Osteoblast (primary cell): ENCODE measurements around the gene PCDHB3. TPM values are rescaled to one million over a fixed set of nuclear protein-coding genes. Genes with fewer than 3 reads are reported as not detected.
A peak's percentile ranks its signal among the peaks of the same experiment; 100 is the strongest.
"Not testable (repeated sequence)": the region's sequence is repeated elsewhere in the genome, so short reads cannot be mapped to it uniquely, and the experiment has no call there.

ENCODE experiments used
- DNase-seq: peaks from one replicate; pipeline ENCODE4 v3.0.0; 2011; ENCODE audit warnings: low spot score, mixed read lengths; ENCODE audit not compliant: insufficient read length; ENCODE audit errors: missing footprints
- H2AFZ ChIP-seq: 2 replicates; pipeline ENCODE4 v1.6.0; 2011; ENCODE audit warnings: mild to moderate bottlenecking, low read length
- H3K27ac ChIP-seq: 2 replicates; pipeline ENCODE4 v1.5.1; 2011; ENCODE audit warnings: mild to moderate bottlenecking, low read depth, low read length, moderate library complexity
- H3K27me3 ChIP-seq: 2 replicates; pipeline ENCODE4 v1.6.0; 2012; ENCODE audit warnings: mild to moderate bottlenecking, control low read depth, inconsistent platforms, low read length, moderate library complexity; ENCODE audit not compliant: insufficient read depth
- H3K36me3 ChIP-seq: 2 replicates; pipeline ENCODE4 v1.5.1; 2011; ENCODE audit warnings: mild to moderate bottlenecking, low read length, control low read depth, moderate library complexity; ENCODE audit not compliant: insufficient read depth
- H3K4me1 ChIP-seq: 2 replicates; pipeline ENCODE4 v1.5.1; 2011; ENCODE audit warnings: mild to moderate bottlenecking, low read length, control low read depth, moderate library complexity; ENCODE audit not compliant: insufficient read depth
- H3K4me2 ChIP-seq: 2 replicates; pipeline ENCODE4 v1.6.0; 2011; ENCODE audit warnings: mild to moderate bottlenecking, low read length; ENCODE audit not compliant: insufficient read depth
- H3K4me3 ChIP-seq: fragments of 200-600 bp; sonication (generic); 3 replicates; pipeline ENCODE4 v1.5.1; 2012; ENCODE audit warnings: mild to moderate bottlenecking, low read length, inconsistent platforms; ENCODE audit not compliant: insufficient read depth
- H3K79me2 ChIP-seq: 2 replicates; pipeline ENCODE4 v1.6.0; 2012; ENCODE audit warnings: mild to moderate bottlenecking, low read length, control low read depth, inconsistent platforms; ENCODE audit not compliant: insufficient read depth
- H3K9me3 ChIP-seq: 2 replicates; pipeline ENCODE4 v1.5.1; 2011; ENCODE audit warnings: low read depth, low read length, control low read depth
- H4K20me1 ChIP-seq: 2 replicates; pipeline ENCODE4 v1.6.0; 2012; ENCODE audit warnings: mild to moderate bottlenecking, low read length, control low read depth; ENCODE audit not compliant: insufficient read depth
- total RNA-seq: library from RNA; depleted of rRNA; stranded (reverse); fragments of >200 nt; gene quantifications from 2 replicates; pipeline ENCODE4 v1.2.3, GENCODE V29; 2012
- TF ChIP-seq, protein P1 (sequence below): IDR thresholded peaks from 2 replicates; pipeline ENCODE4 v1.5.1; 2011; ENCODE audit warnings: mild to moderate bottlenecking, low read depth, low read length, moderate library complexity; ENCODE audit errors: extremely low read depth

PCDHB3 gene
- total RNA-seq, 1 donor = 0.36 TPM

- Histone ChIP-seq H3K4me2 (peak overlapping the region; percentile 64), H3K4me1 (no peaks in the 10 kb centered on the region), H3K36me3 (no peaks in the 10 kb centered on the region), H3K27ac (no peak overlapping the region), H3K79me2 (no peaks in the 10 kb centered on the region), H2AFZ (peak overlapping the region; percentile 41), H3K9me3 (no peaks in the 10 kb centered on the region), H3K4me3 (peak overlapping the region; percentile 45), H4K20me1 (no peaks in the 10 kb centered on the region), H3K27me3 (no peaks in the 10 kb centered on the region)
- TF ChIP-seq, protein P1, sequence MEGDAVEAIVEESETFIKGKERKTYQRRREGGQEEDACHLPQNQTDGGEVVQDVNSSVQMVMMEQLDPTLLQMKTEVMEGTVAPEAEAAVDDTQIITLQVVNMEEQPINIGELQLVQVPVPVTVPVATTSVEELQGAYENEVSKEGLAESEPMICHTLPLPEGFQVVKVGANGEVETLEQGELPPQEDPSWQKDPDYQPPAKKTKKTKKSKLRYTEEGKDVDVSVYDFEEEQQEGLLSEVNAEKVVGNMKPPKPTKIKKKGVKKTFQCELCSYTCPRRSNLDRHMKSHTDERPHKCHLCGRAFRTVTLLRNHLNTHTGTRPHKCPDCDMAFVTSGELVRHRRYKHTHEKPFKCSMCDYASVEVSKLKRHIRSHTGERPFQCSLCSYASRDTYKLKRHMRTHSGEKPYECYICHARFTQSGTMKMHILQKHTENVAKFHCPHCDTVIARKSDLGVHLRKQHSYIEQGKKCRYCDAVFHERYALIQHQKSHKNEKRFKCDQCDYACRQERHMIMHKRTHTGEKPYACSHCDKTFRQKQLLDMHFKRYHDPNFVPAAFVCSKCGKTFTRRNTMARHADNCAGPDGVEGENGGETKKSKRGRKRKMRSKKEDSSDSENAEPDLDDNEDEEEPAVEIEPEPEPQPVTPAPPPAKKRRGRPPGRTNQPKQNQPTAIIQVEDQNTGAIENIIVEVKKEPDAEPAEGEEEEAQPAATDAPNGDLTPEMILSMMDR = no peak
- DNase-seq = no peak
Observed at GRCh38 chr5:141150224-141150992, 50.1 kb downstream of the PCDHB3 start.

DNA sequence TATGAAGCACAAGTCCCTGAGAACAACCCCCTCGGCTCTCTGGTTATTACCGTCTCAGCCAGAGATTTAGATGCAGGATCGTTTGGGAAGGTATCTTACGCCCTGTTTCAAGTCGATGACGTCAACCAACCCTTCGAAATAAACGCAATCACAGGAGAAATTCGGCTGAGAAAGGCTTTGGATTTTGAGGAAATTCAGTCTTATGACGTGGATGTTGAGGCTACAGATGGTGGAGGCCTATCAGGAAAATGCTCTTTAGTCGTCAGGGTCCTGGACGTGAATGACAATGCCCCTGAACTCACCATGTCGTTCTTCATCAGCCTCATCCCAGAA is 50.7 kb downstream of the PCDHB3 start:
- Histone ChIP-seq H3K4me1 (no peaks in the 10 kb centered on the region), H3K4me2 (no peak overlapping the region), H3K27ac (no peak overlapping the region), H3K27me3 (no peaks in the 10 kb centered on the region), H4K20me1 (no peaks in the 10 kb centered on the region), H3K4me3 (no peak overlapping the region), H3K36me3 (no peaks in the 10 kb centered on the region), H3K79me2 (no peaks in the 10 kb centered on the region), H3K9me3 (no peaks in the 10 kb centered on the region), H2AFZ (no peak overlapping the region)
- TF ChIP-seq, protein P1 = no peak
- no peak for DNase-seq

DNA sequence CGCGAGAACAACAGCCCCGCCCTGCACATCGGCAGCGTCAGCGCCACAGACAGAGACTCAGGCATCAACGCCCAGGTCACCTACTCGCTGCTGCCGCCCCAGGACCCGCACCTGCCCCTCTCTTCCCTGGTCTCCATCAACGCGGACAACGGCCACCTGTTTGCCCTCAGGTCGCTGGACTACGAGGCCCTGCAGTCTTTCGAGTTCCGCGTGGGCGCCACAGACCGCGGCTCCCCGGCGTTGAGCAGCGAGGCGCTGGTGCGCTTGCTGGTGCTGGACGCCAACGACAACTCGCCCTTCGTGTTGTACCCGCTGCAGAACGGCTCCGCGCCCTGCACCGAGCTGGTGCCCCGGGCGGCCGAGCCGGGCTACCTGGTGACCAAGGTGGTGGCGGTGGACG is 51.4 kb downstream of the PCDHB3 start:
- not testable (repeated sequence) for H3K4me3 ChIP-seq, H3K4me2 ChIP-seq, H3K79me2 ChIP-seq, H2AFZ ChIP-seq, DNase-seq, H3K36me3 ChIP-seq, H3K9me3 ChIP-seq, H4K20me1 ChIP-seq, H3K27me3 ChIP-seq, H3K4me1 ChIP-seq, H3K27ac ChIP-seq

DNA sequence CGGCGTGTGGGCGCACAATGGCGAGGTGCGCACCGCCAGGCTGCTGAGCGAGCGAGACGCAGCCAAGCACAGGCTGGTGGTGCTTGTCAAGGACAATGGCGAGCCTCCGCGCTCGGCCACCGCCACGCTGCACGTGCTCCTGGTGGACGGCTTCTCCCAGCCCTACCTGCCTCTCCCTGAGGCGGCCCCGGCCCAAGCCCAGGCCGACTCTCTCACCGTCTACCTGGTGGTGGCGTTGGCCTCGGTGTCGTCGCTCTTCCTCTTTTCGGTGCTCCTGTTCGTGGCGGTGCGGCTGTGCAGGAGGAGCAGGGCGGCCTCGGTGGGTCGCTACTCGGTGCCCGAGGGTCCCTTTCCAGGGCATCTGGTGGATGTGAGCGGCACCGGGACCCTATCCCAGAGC is 51.8 kb downstream of the PCDHB3 start:
- not testable (repeated sequence) for H4K20me1 ChIP-seq, H3K36me3 ChIP-seq

More for the DNA sequence above, 51.8 kb downstream of the PCDHB3 start:
- H2AFZ ChIP-seq, H3K4me1 ChIP-seq, H3K27me3 ChIP-seq, H3K27ac ChIP-seq, H3K9me3 ChIP-seq, DNase-seq, H3K79me2 ChIP-seq, H3K4me3 ChIP-seq, H3K4me2 ChIP-seq: not testable (repeated sequence)

Other genes with a start within 250 kb of the PCDHB3 start
- 0.36 and 0.59 TPM in 2 replicates for gene PCDHA10, start 244.6 kb upstream of the PCDHB3 start, total RNA-seq
- gene PCDHA11, start 231.5 kb upstream of the PCDHB3 start, total RNA-seq = 0.29 and 0.36 TPM in 2 replicates
- gene PCDHA12, start 225.2 kb upstream of the PCDHB3 start, total RNA-seq = under 0.01 and 0.36 TPM in 2 replicates
- under 0.01 TPM in 2 replicates for gene PCDHA13, start 218.3 kb upstream of the PCDHB3 start, total RNA-seq
- 0.29 and 0.36 TPM in 2 replicates for gene PCDHAC1, start 174.2 kb upstream of the PCDHB3 start, total RNA-seq
- gene PCDHAC2, start 134.0 kb upstream of the PCDHB3 start, total RNA-seq = 0.36 and 0.59 TPM in 2 replicates
- not detected in 2 replicates for gene PCDHB1, start 49.1 kb upstream of the PCDHB3 start, total RNA-seq
- 1.2 and 1.4 TPM in 2 replicates for gene PCDHB2, start 5.9 kb upstream of the PCDHB3 start, total RNA-seq
- gene PCDHB4, start 21.3 kb downstream of the PCDHB3 start, total RNA-seq = 1.1 and 1.2 TPM in 2 replicates
- 1.5 and 2.9 TPM in 2 replicates for gene PCDHB5, start 34.7 kb downstream of the PCDHB3 start, total RNA-seq
- gene PCDHB6, start 49.6 kb downstream of the PCDHB3 start, total RNA-seq = 0.59 and 0.72 TPM in 2 replicates
- gene PCDHB7, start 72.2 kb downstream of the PCDHB3 start, total RNA-seq = 2.2 and 2.4 TPM in 2 replicates
- gene PCDHB8, start 77.3 kb downstream of the PCDHB3 start, total RNA-seq = 0.36 and 0.88 TPM in 2 replicates
- gene PCDHB16, start 81.9 kb downstream of the PCDHB3 start, total RNA-seq = 1.1 and 3.5 TPM in 2 replicates
- gene PCDHB9, start 86.7 kb downstream of the PCDHB3 start, total RNA-seq = 1.2 and 1.8 TPM in 2 replicates
- 2.2 and 2.7 TPM in 2 replicates for gene PCDHB10, start 91.9 kb downstream of the PCDHB3 start, total RNA-seq
- 1.1 and 1.8 TPM in 2 replicates for gene PCDHB11, start 99.2 kb downstream of the PCDHB3 start, total RNA-seq
- 0.59 and 0.72 TPM in 2 replicates for gene PCDHB12, start 108.2 kb downstream of the PCDHB3 start, total RNA-seq
- 2.1 and 2.2 TPM in 2 replicates for gene PCDHB13, start 113.4 kb downstream of the PCDHB3 start, total RNA-seq
- 2.7 and 2.9 TPM in 2 replicates for gene PCDHB14, start 122.9 kb downstream of the PCDHB3 start, total RNA-seq
- 0.88 and 1.1 TPM in 2 replicates for gene PCDHB15, start 144.9 kb downstream of the PCDHB3 start, total RNA-seq
- 0.36 and 0.59 TPM in 2 replicates for gene SLC25A2, start 203.6 kb downstream of the PCDHB3 start, total RNA-seq
- 44.2 and 48.1 TPM in 2 replicates for gene TAF7, start 220.3 kb downstream of the PCDHB3 start, total RNA-seq
- 1.1 and 1.5 TPM in 2 replicates for gene PCDHGA1, start 230.0 kb downstream of the PCDHB3 start, total RNA-seq
- gene PCDHGA2, start 238.3 kb downstream of the PCDHB3 start, total RNA-seq = 2.7 and 2.9 TPM in 2 replicates
- gene PCDHGA3, start 243.4 kb downstream of the PCDHB3 start, total RNA-seq = 2.4 and 2.9 TPM in 2 replicates
- 3.3 and 5.0 TPM in 2 replicates for gene PCDHGB1, start 249.6 kb downstream of the PCDHB3 start, total RNA-seq